A673 (cell line): Measurements from ENCODE around the gene SSBP4. TPM values are rescaled to one million over a fixed set of nuclear protein-coding genes. Genes with fewer than 3 reads are reported as not detected.

Experiments used
- BruUV-seq: library from RNA; stranded (reverse); fragments of 400-500 nt; replicated peaks from 2 replicates; lab custom pipeline; 2021; lab: Mats Ljungman, UMichigan
- CTCF ChIA-PET: fragments of 300-600 bp; sonication (Branson Sonifier 250); formaldehyde crosslinking; loops from one replicate; lab custom pipeline; 2022; ENCODE audit warnings: antibody characterized with exemption; lab: Charles Lee
- POLR2A ChIA-PET: fragments of 300-600 bp; sonication (Branson Sonifier 250); formaldehyde crosslinking; loops from one replicate; lab custom pipeline; 2022; ENCODE audit warnings: antibody characterized with exemption; ENCODE audit not compliant: low non-redundant PET; lab: Charles Lee
- DNase-seq: peaks from one replicate; pipeline ENCODE4 v3.0.0-alpha.2; 2015; ENCODE audit warnings: low spot score
- H3K27ac ChIP-seq: fragments of 200-600 bp; sonication (generic); 2 replicates; pipeline ENCODE4 v1.5.1; 2016; ENCODE audit warnings: mixed run types, low read depth, mild to moderate bottlenecking, mixed read lengths, antibody characterized with exemption, low read length; ENCODE audit not compliant: poor library complexity, severe bottlenecking
- H3K27me3 ChIP-seq: fragments of 200-600 bp; sonication (generic); replicated peaks from 2 replicates; pipeline ENCODE4 v1.6.1; 2017; ENCODE audit warnings: mixed run types, low read depth, mild to moderate bottlenecking, mixed read lengths, antibody characterized with exemption, low read length; ENCODE audit not compliant: insufficient read depth, poor library complexity
- H3K36me3 ChIP-seq: fragments of 200-600 bp; sonication (generic); 2 replicates; pipeline ENCODE4 v1.6.1; 2016; ENCODE audit warnings: mixed run types, mild to moderate bottlenecking, mixed read lengths, antibody characterized with exemption, low read length; ENCODE audit not compliant: insufficient read depth, poor library complexity, severe bottlenecking
- H3K4me1 ChIP-seq: fragments of 200-600 bp; sonication (generic); 2 replicates; pipeline ENCODE4 v1.6.1; 2017; ENCODE audit warnings: mixed run types, mild to moderate bottlenecking, mixed read lengths, antibody characterized with exemption, low read length; ENCODE audit not compliant: insufficient read depth, poor library complexity, severe bottlenecking
- H3K4me3 ChIP-seq: fragments of 200-600 bp; sonication (generic); 2 replicates; pipeline ENCODE4 v1.5.1; 2016; ENCODE audit warnings: low read depth, mixed run types, mild to moderate bottlenecking, mixed read lengths, low read length; ENCODE audit not compliant: poor library complexity, severe bottlenecking
- H3K9me3 ChIP-seq: fragments of 200-600 bp; sonication (generic); 2 replicates; pipeline ENCODE4 v1.6.1; 2016; ENCODE audit warnings: mixed run types, low read depth, mild to moderate bottlenecking, mixed read lengths, antibody characterized with exemption, low read length; ENCODE audit not compliant: poor library complexity, severe bottlenecking
- EZH2 ChIP-seq: fragments of 200-600 bp; sonication (generic); IDR thresholded peaks from 2 replicates; pipeline ENCODE4 v1.6.1; 2017; ENCODE audit warnings: borderline replicate concordance, low read depth, mild to moderate bottlenecking, mixed read lengths, antibody characterized with exemption, low read length; ENCODE audit not compliant: poor library complexity, severe bottlenecking
- intact Hi-C: fragments of 100-400 bp; cut with micrococcal nuclease; formaldehyde crosslinking; loops from one replicate; pipeline ENCODE4 v1.10.0; 2022; ENCODE audit not compliant: unreplicated experiment
- total RNA-seq: library from RNA; stranded (reverse); gene quantifications from 2 replicates; pipeline ENCODE4 v1.2.3, GENCODE V29; 2021
- TF ChIP-seq, protein P1 (sequence below): fragments of 300-800, 200-600 bp; sonication (generic); conservative IDR thresholded peaks from 2 replicates; pipeline ENCODE4 v1.5.1; 2017; ENCODE audit warnings: low read depth, mild to moderate bottlenecking, antibody characterized with exemption, low read length, moderate library complexity, mixed read lengths

SSBP4 gene
- total RNA-seq, 1 experiment from 2014 or later: 248 TPM

- intact Hi-C loops: loop anchor here (5.0 kb wide), 1 partner anchor 213 kb away; the partner anchor contains the start of gene RAB3A
- Histone ChIP-seq H3K4me1 (peaks cover 50% of the 10 kb centered on the region), H3K4me3 (no peak overlapping the region), H3K27ac (peak overlapping the region; percentile 99), H3K9me3 (no peaks in the 10 kb centered on the region), H3K36me3 (no peaks in the 10 kb centered on the region), H3K27me3 (no peaks in the 10 kb centered on the region)
- BruUV-seq: TSS peak; percentile 69
- ChIA-PET CTCF (interaction anchor here (1.1 kb wide), 2 partner anchors 65 to 136 kb away, joined by 4 to 7 read pairs; no protein-coding TSS in a partner anchor), POLR2A (interaction anchor here (0.8 to 1.1 kb wide), 2 partner anchors 134 to 136 kb away, joined by 3 to 4 read pairs; partner anchors contain the start of gene JUND)
- TF ChIP-seq, protein P1, sequence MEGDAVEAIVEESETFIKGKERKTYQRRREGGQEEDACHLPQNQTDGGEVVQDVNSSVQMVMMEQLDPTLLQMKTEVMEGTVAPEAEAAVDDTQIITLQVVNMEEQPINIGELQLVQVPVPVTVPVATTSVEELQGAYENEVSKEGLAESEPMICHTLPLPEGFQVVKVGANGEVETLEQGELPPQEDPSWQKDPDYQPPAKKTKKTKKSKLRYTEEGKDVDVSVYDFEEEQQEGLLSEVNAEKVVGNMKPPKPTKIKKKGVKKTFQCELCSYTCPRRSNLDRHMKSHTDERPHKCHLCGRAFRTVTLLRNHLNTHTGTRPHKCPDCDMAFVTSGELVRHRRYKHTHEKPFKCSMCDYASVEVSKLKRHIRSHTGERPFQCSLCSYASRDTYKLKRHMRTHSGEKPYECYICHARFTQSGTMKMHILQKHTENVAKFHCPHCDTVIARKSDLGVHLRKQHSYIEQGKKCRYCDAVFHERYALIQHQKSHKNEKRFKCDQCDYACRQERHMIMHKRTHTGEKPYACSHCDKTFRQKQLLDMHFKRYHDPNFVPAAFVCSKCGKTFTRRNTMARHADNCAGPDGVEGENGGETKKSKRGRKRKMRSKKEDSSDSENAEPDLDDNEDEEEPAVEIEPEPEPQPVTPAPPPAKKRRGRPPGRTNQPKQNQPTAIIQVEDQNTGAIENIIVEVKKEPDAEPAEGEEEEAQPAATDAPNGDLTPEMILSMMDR: no peak
- TF ChIP-seq EZH2: no peak
- DNase-seq: peak; percentile 99
Observed at GRCh38 chr19:18415178-18415867, 3.9 kb upstream of the SSBP4 start.

DNA sequence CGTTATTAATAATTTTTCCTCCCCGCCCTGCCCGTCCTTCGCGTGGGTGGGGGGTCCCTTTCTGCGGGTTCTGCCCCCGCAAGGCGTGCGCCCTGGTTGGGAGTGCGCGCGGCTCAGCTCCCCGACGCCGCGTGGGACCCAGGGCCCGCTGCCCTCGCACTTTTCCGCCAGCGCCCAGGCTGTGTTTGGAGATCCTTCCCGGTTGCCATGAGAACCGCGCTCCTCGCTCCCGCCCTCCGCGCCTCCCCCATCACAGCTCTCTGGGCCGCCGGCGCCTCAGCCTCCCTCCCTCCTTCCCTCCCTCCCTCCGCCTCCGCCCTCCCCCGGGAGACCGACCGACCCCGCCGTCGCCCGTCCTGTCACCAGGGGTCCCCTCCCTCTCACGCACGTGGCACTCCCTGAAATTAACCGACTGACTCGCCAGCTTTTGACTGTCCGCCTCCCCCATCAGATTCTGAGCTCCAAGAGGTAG is 2.4 kb upstream of the SSBP4 start:
- BruUV-seq: no TSS peak
- Histone ChIP-seq H3K4me1 (peaks cover 63% of the 10 kb centered on the region), H3K27ac (peak overlapping the region; percentile 99), H3K9me3 (no peaks in the 10 kb centered on the region), H3K36me3 (no peaks in the 10 kb centered on the region), H3K27me3 (no peaks in the 10 kb centered on the region), H3K4me3 (peak overlapping the region; percentile 26)
- TF ChIP-seq, protein P1: no peak
- TF ChIP-seq EZH2: no peak
- intact Hi-C loops: loop anchor here (2.0 to 5.0 kb wide), 2 partner anchors 136 to 215 kb away; partner anchors contain the start of genes JUND and RAB3A
- CTCF ChIA-PET: interaction anchor here (0.6 to 2.3 kb wide), 3 partner anchors 15 to 137 kb away, joined by 3 to 13 read pairs (median 12); no protein-coding TSS in a partner anchor
- POLR2A ChIA-PET: interaction anchor here (0.5 to 1.8 kb wide), 2 partner anchors 30 to 136 kb away, joined by 7 to 24 read pairs; partner anchors contain the start of gene JUND
- peak; percentile 97 for DNase-seq

- peak; percentile 95 for DNase-seq
- peak overlapping the region; percentile 99 for H3K27ac ChIP-seq
- CTCF ChIA-PET: interaction anchor here (0.9 to 2.3 kb wide), 3 partner anchors 12 to 138 kb away, joined by 5 to 13 read pairs (median 12); no protein-coding TSS in a partner anchor
- H3K9me3 ChIP-seq: no peaks in the 10 kb centered on the region
- no peaks in the 10 kb centered on the region for H3K36me3 ChIP-seq
- no peaks in the 10 kb centered on the region for H3K27me3 ChIP-seq
- peaks cover 69% of the 10 kb centered on the region for H3K4me1 ChIP-seq
- peak overlapping the region; percentile 26 for H3K4me3 ChIP-seq
- no TSS peak for BruUV-seq
- POLR2A ChIA-PET: interaction anchor here (0.5 to 1.8 kb wide), 3 partner anchors 31 to 136 kb away, joined by 3 to 24 read pairs (median 7); partner anchors contain the start of gene JUND
- intact Hi-C loops: loop anchor here (2.0 to 5.0 kb wide), 2 partner anchors 137 to 215 kb away; partner anchors contain the start of genes JUND and RAB3A
- no peak for TF ChIP-seq EZH2
- TF ChIP-seq, protein P1: no peak
Observed at GRCh38 chr19:18417250-18418028, 1.8 kb upstream of the SSBP4 start.
